ENCODE measurements around the gene PPP1R17.
A peak's percentile ranks its signal among the peaks of the same experiment; 100 is the strongest.

The PPP1R17 gene

GRCh38 chr7:31744294-31744874 lies 57.4 kb downstream of the PPP1R17 start:
- Histone ChIP-seq H4K20me1 (ENCODE audit: insufficient read depth) (no peaks in the 10 kb centered on the region), H3K4me1 (ENCODE audit: low read depth, poor library complexity, severe bottlenecking) (no peaks in the 10 kb centered on the region), H3K4me3 (IDR thresholded peaks at IDR 0.05; ENCODE audit: insufficient read depth, low read depth, low read length) (no peak overlapping the region), H3K4me2 (no peak overlapping the region), H3K36me3 (ENCODE audit: insufficient read depth) (no peaks in the 10 kb centered on the region), H3K79me2 (ENCODE audit: insufficient read depth, low read depth) (no peaks in the 10 kb centered on the region), H3K27ac (no peak overlapping the region), H3K9ac (no peak overlapping the region), H2AFZ (ENCODE audit: low read depth) (no peak overlapping the region), H3K27me3 (ENCODE audit: insufficient read depth, low read depth) (no peaks in the 10 kb centered on the region)
- TF ChIP-seq, protein P1, sequence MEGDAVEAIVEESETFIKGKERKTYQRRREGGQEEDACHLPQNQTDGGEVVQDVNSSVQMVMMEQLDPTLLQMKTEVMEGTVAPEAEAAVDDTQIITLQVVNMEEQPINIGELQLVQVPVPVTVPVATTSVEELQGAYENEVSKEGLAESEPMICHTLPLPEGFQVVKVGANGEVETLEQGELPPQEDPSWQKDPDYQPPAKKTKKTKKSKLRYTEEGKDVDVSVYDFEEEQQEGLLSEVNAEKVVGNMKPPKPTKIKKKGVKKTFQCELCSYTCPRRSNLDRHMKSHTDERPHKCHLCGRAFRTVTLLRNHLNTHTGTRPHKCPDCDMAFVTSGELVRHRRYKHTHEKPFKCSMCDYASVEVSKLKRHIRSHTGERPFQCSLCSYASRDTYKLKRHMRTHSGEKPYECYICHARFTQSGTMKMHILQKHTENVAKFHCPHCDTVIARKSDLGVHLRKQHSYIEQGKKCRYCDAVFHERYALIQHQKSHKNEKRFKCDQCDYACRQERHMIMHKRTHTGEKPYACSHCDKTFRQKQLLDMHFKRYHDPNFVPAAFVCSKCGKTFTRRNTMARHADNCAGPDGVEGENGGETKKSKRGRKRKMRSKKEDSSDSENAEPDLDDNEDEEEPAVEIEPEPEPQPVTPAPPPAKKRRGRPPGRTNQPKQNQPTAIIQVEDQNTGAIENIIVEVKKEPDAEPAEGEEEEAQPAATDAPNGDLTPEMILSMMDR (conservative IDR thresholded peaks at IDR 0.05; ENCODE audit: low read depth, low read length): peak; percentile 94

DNA sequence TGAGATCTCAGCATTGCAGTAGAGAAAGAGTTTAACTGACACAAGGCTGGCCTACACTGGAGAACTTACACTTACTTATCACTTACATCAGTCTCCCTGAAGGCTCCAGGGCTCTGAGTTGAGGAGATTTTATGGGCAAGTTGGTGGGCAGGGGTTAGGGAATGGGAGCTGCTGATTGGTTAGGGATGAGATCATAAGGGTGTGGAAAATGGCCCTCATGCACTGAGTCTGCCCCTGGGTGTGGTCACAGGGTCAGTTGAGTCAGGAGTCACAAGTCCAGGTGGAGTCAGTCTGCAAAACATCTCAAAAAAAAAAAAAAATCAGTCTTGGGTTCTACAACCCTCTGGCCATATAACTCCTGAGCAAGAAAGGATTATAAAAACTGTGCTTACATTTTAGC lies 60.5 kb downstream of the PPP1R17 start:
- Histone ChIP-seq H3K4me2 (no peak overlapping the region), H3K9ac (no peak overlapping the region), H3K36me3 (ENCODE audit: insufficient read depth) (no peaks in the 10 kb centered on the region), H3K4me3 (IDR thresholded peaks at IDR 0.05; ENCODE audit: insufficient read depth, low read depth, low read length) (no peak overlapping the region), H3K27ac (no peak overlapping the region), H3K4me1 (ENCODE audit: low read depth, poor library complexity, severe bottlenecking) (no peaks in the 10 kb centered on the region), H2AFZ (ENCODE audit: low read depth) (no peak overlapping the region), H4K20me1 (ENCODE audit: insufficient read depth) (no peaks in the 10 kb centered on the region), H3K79me2 (ENCODE audit: insufficient read depth, low read depth) (no peaks in the 10 kb centered on the region), H3K27me3 (ENCODE audit: insufficient read depth, low read depth) (no peaks in the 10 kb centered on the region)
- TF ChIP-seq, protein P1 (conservative IDR thresholded peaks at IDR 0.05; ENCODE audit: low read depth, low read length): no peak

DNA sequence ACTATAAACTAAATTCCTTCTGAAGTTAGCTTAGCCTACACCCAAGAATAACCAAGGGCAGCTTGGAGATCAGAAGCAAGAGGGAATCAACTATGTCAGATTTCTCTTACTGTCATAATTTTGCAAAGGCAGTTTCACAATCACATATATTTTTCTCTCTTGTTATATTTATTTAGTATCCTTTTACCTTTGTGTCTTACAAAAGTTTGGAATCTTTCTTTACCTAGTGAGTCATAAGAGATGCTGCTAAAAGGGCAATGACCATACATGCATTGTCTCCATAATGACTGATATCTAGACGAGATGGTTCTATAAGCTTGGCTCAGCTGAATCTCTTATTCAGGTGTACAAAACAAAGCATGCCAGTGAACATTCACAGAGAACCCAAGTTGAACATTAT lies 61.1 kb downstream of the PPP1R17 start:
- Histone ChIP-seq H3K4me1 (ENCODE audit: low read depth, poor library complexity, severe bottlenecking) (no peaks in the 10 kb centered on the region), H3K4me3 (IDR thresholded peaks at IDR 0.05; ENCODE audit: insufficient read depth, low read depth, low read length) (no peak overlapping the region), H3K27me3 (ENCODE audit: insufficient read depth, low read depth) (no peaks in the 10 kb centered on the region), H3K36me3 (ENCODE audit: insufficient read depth) (no peaks in the 10 kb centered on the region), H3K4me2 (no peak overlapping the region), H3K79me2 (ENCODE audit: insufficient read depth, low read depth) (no peaks in the 10 kb centered on the region), H2AFZ (ENCODE audit: low read depth) (no peak overlapping the region), H4K20me1 (ENCODE audit: insufficient read depth) (no peaks in the 10 kb centered on the region), H3K27ac (no peak overlapping the region), H3K9ac (no peak overlapping the region)
- TF ChIP-seq, protein P1 (conservative IDR thresholded peaks at IDR 0.05; ENCODE audit: low read depth, low read length): no peak

GRCh38 chr7:31751726-31752125 lies 64.7 kb downstream of the PPP1R17 start:
- Histone ChIP-seq H4K20me1 (ENCODE audit: insufficient read depth) (no peaks in the 10 kb centered on the region), H3K4me2 (no peak overlapping the region), H3K9ac (no peak overlapping the region), H3K79me2 (ENCODE audit: insufficient read depth, low read depth) (no peaks in the 10 kb centered on the region), H3K27me3 (ENCODE audit: insufficient read depth, low read depth) (no peaks in the 10 kb centered on the region), H2AFZ (ENCODE audit: low read depth) (no peak overlapping the region), H3K4me1 (ENCODE audit: low read depth, poor library complexity, severe bottlenecking) (no peaks in the 10 kb centered on the region), H3K27ac (no peak overlapping the region), H3K36me3 (ENCODE audit: insufficient read depth) (no peaks in the 10 kb centered on the region), H3K4me3 (IDR thresholded peaks at IDR 0.05; ENCODE audit: insufficient read depth, low read depth, low read length) (no peak overlapping the region)
- TF ChIP-seq, protein P1 (conservative IDR thresholded peaks at IDR 0.05; ENCODE audit: low read depth, low read length): no peak
